Activated naive CD4-positive, alpha-beta T cell treated with anti-CD3 and anti-CD28 coated beads, Interleukin-2, amount 10 ng/mL, durations not matched to agents 7 days and 5 days (primary cell): ENCODE measurements around the gene GDI1.

Experiments
- CTCF ChIA-PET: fragments of 350-600 bp; sonication (Branson Sonifier 250); formaldehyde crosslinking; loops from one replicate; lab custom pipeline; 2021; ENCODE audit warnings: antibody characterized with exemption; lab: Charles Lee
- DNase-seq: peaks from one replicate; pipeline ENCODE4 v3.0.0-alpha.2; 2020
- H3K27ac Mint-ChIP-seq: one replicate; pipeline ENCODE4 v1.8.0; 2021; ENCODE audit warnings: mild to moderate bottlenecking, moderate library complexity, mixed read lengths
- H3K27me3 Mint-ChIP-seq: one replicate; pipeline ENCODE4 v1.8.0; 2021; ENCODE audit warnings: mild to moderate bottlenecking, mixed read lengths
- H3K36me3 Mint-ChIP-seq: one replicate; pipeline ENCODE4 v1.8.0; 2021; ENCODE audit warnings: mixed read lengths
- H3K4me1 Mint-ChIP-seq: one replicate; pipeline ENCODE4 v1.8.0; 2021; ENCODE audit warnings: mixed read lengths
- H3K4me3 Mint-ChIP-seq: one replicate; pipeline ENCODE4 v1.8.0; 2021; ENCODE audit warnings: mild to moderate bottlenecking, moderate library complexity, mixed read lengths
- H3K9me3 Mint-ChIP-seq: one replicate; pipeline ENCODE4 v1.8.0; 2021; ENCODE audit warnings: mixed read lengths

Gene GDI1

DNA sequence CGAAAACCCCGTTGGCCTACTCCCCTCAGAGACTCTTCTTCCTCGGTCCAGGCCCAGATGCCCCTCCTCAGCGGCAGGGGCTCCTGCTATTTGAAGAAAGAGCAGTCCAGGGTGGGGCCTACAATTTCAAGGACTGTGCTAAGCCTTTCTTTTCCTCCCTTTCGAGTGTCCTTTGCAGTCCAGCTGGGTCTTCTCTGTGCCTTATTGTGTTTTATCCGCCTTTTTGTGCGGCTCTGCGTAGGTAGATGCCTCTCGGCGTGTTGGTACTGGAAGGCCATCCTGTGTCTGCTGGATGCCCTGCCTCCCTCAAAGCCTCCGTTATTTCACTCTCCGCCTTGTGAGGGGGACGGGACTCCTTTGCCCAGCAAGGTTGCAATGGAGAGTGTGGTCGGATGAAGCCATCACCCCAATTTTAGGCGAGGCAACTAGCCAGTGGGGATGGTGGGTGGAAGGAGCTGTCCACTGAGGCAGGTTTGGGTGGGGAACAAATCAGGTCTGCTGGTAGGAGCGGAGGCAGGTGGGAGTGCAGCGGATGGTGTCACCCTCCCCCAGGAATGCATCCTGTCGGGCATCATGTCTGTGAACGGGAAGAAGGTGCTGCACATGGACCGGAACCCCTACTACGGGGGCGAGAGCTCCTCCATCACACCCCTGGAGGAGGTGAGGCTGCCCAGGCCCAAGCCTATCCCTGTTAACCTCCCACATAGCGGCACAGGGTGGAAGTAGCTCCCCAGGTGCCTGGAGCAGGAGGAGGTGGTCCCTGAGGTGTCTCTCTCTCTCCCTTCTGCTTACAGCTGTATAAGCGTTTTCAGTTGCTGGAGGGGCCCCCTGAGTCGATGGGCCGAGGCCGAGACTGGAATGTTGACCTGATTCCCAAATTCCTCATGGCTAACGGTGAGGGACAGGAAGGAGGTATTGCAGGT lies 1.3 kb downstream of the GDI1 start:
- no peaks in the 10 kb centered on the region for H3K9me3 Mint-ChIP-seq
- H3K36me3 Mint-ChIP-seq, result peaks cover 15% of the 10 kb centered on the region
- peaks cover 4% of the 10 kb centered on the region for H3K27me3 Mint-ChIP-seq
- no peak for DNase-seq
- CTCF ChIA-PET, result no interaction called here
- H3K4me3 Mint-ChIP-seq, result peak overlapping the region; percentile 79
- peak overlapping the region; percentile 73 for H3K27ac Mint-ChIP-seq
- peaks cover 33% of the 10 kb centered on the region for H3K4me1 Mint-ChIP-seq

DNA sequence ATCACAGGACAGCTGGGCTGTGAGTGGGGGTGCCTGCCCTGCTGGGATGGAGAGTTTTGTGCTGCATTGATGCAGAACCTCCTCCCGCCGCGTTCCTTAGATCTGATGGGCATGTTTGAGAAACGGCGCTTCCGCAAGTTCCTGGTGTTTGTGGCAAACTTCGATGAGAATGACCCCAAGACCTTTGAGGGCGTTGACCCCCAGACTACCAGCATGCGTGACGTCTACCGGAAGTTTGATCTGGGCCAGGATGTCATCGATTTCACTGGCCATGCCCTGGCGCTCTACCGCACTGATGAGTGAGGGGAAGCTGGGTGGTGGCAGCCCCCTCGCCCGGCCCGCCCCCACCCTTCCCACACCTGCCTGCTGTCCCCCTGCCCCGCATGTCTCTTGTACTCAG lies 2.9 kb downstream of the GDI1 start:
- Mint-ChIP-seq H3K4me3 (no peak overlapping the region), H3K27me3 (peaks cover 4% of the 10 kb centered on the region), H3K4me1 (peaks cover 39% of the 10 kb centered on the region), H3K9me3 (no peaks in the 10 kb centered on the region), H3K27ac (no peak overlapping the region), H3K36me3 (peaks cover 14% of the 10 kb centered on the region)
- CTCF ChIA-PET, result no interaction called here
- no peak for DNase-seq

DNA sequence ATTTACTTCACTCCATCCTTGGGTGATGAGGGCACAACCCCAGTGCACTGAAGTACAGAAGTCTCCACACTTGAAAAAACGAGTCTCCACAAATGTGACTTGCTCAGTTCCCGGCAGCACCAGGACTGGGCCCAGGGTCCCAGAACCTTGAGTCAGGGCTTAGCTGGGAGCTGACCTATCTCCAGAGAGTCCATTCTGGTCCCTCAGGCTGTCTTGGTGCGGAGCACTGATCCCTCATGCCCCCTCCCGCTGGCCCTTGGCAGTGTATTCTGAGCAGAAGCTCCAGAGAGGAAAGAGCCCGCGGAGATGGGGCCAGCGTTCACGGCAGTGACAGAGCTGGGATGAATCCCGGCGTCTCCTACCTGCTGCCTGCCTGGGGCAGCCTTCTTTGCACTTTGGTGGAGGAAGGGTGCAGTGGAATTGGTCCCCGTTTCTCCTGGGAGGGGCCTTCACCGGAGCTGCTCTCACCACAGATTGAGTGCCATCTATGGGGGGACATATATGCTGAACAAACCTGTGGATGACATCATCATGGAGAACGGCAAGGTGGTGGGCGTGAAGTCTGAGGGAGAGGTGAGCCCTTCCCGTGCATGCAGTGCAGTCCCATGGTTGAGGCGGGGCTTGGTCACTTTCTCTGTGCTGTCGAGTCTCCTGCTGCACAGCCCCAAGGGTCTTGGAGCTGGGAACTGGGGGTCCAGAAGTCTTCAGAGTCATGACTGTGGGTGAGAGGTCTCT lies 3.8 kb downstream of the GDI1 start:
- Mint-ChIP-seq H3K27ac (no peak overlapping the region), H3K27me3 (peaks cover 4% of the 10 kb centered on the region), H3K9me3 (no peaks in the 10 kb centered on the region), H3K36me3 (peaks cover 14% of the 10 kb centered on the region), H3K4me1 (peaks cover 42% of the 10 kb centered on the region), H3K4me3 (no peak overlapping the region)
- CTCF ChIA-PET, result no interaction called here
- no peak for DNase-seq

DNA sequence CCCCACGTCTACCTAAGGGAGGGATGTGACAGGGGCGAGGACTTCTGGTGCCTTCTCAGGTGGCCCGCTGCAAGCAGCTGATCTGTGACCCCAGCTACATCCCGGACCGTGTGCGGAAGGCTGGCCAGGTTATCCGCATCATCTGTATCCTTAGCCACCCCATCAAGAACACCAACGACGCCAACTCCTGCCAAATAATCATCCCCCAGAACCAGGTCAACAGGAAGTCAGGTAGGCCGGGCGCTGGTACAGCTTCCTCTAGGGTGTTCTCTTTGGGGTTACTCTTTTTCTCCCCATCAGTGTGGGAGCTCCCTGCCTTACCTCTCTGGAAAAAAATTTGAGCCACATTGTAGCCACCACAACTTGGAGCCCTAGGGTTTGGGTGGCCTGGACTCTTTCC lies 4.6 kb downstream of the GDI1 start:
- CTCF ChIA-PET, result no interaction called here

DNA sequence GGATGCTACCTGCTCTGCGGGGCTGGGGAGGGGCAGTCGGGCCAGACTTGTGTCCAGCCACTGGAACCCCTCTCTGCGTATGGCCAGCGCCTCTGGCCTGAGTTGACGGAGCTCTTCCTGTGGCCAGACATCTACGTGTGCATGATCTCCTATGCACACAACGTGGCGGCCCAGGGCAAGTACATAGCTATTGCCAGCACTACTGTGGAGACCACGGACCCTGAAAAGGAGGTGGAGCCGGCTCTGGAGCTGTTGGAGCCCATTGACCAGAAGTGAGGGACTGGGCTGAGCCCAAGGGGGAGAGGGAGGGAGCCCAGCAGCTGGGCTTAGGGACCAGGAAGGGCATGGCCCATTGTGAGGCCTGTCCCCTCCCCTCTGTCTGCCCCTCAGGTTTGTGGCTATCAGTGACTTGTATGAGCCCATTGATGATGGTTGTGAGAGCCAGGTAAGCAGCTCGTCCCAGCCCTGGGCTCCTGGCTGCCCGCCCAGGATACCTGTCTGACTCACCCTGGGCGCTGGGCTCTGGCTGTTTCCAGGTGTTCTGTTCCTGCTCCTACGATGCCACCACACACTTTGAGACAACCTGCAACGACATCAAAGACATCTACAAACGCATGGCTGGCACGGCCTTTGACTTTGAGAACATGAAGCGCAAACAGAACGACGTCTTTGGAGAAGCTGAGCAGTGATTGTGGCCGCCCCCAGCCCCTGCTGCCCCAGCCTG lies 5.2 kb downstream of the GDI1 start:
- Mint-ChIP-seq H3K4me1 (peaks cover 48% of the 10 kb centered on the region), H3K27ac (peak overlapping the region; percentile 60), H3K4me3 (no peak overlapping the region), H3K9me3 (no peaks in the 10 kb centered on the region), H3K27me3 (peaks cover 4% of the 10 kb centered on the region), H3K36me3 (peaks cover 14% of the 10 kb centered on the region)
- CTCF ChIA-PET, result no interaction called here
- no peak for DNase-seq

More for the DNA sequence above, 4.6 kb downstream of the GDI1 start:
- no peak overlapping the region for H3K4me3 Mint-ChIP-seq
- DNase-seq, result no peak
- peaks cover 11% of the 10 kb centered on the region for H3K36me3 Mint-ChIP-seq
- peaks cover 4% of the 10 kb centered on the region for H3K27me3 Mint-ChIP-seq
- peak overlapping the region; percentile 60 for H3K27ac Mint-ChIP-seq
- H3K9me3 Mint-ChIP-seq, result no peaks in the 10 kb centered on the region
- H3K4me1 Mint-ChIP-seq, result peaks cover 43% of the 10 kb centered on the region

DNA sequence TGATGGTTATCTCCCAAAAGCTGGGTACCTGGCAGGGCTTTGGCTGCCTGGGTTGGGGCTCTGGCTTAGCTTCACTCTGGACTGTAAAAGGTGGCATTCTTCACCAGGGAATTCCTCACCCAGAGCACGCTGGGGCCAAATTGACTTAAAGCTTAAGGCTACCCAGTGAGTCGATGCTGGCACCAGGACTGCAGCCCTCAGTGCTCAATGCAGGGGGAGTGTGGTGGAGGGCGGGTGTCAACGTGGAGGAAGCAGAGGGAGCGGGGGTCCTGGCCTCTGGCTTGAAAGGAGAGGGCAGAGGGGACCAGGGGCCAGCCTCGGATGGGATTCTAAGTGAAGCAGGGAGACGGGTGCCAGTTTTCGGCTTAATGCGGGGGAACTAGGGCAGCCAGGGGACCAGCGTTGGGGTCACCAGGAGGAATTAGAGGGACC lies 6.5 kb downstream of the GDI1 start:
- H3K4me1 Mint-ChIP-seq, result peaks cover 43% of the 10 kb centered on the region
- no peak for DNase-seq
- H3K36me3 Mint-ChIP-seq, result peaks cover 15% of the 10 kb centered on the region
- H3K27ac Mint-ChIP-seq, result peak overlapping the region; percentile 83
- H3K9me3 Mint-ChIP-seq, result no peaks in the 10 kb centered on the region
- CTCF ChIA-PET, result no interaction called here
- H3K4me3 Mint-ChIP-seq, result peak overlapping the region; percentile 68
- H3K27me3 Mint-ChIP-seq, result no peaks in the 10 kb centered on the region

DNA sequence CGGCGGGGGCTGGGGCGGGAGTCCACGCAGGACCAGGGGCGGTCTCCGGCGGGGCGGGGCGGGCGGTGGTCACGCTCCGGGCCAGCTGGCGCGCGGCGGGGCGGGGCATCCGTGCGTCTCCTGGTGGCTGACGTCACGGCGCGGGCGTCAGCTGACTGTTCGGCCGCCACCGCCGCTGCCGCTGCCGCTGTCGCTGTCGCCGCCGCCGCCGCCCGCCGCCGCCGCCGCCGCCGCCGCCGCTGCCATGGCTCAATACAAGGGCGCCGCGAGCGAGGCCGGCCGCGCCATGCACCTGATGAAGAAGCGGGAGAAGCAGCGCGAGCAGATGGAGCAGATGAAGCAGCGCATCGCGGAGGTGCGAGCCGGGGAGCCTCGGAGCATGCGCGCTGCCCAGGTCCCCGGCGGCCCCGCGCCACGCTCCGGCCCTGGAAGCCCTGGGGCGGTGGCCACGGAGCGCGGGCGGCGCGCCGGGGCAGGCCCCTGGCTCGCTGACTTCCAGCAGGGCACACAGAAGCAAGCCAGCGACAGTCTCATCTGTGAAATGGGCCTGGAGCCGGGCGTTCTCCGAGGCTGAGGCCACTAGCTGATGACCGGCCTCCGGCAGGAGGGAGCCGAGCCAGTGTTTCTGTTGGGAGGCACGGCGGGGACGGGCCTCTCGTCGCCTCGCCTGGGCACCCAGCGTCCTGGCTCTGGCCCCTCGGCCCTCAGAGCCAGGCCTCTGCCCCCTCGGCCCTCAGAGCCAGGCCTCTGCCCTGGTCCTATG lies 7.2 kb downstream of the GDI1 start, which contains the start of gene FAM50A:
FAM50A (plus strand) TSS at position 150 of the 763 bp plus-strand sequence; CDS start at position 245, 95 bp downstream.
- peak; percentile 81 for DNase-seq
- Mint-ChIP-seq H3K27me3 (no peaks in the 10 kb centered on the region), H3K4me3 (peak within 1 kb of the TSS; percentile 68), H3K9me3 (no peaks in the 10 kb centered on the region), H3K36me3 (peaks cover 16% of the 10 kb centered on the region), H3K4me1 (peaks cover 39% of the 10 kb centered on the region), H3K27ac (peak within 1 kb of the TSS; percentile 83)
- CTCF ChIA-PET, result no interaction called here

DNA sequence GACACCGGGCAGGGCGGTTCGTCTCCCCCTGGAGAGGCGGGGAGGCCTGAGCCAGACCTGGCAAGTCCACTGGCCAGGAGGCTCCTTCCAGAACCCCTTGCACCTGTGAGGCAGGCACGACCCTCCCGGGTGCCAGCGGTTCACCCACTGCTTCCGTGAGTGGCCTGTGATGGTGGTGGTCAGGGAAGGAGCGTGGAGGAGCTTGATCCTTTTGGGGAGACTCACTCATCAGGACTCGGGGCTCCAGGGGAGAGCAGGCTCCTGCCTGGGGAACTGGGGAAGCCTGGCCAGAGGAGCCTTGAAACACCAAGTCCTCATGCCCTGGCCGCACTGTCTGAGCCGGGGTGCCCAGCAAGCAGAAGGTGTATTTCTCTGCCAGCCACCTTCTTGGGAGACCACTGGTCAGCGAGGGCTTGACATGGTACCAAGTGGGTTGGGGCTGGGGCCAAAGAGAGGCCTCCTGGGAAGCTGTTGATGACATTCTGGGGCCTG lies 7.8 kb downstream of the GDI1 start:
- DNase-seq, result no peak
- Mint-ChIP-seq H3K4me1 (peaks cover 39% of the 10 kb centered on the region), H3K27ac (peak overlapping the region; percentile 33), H3K36me3 (peaks cover 16% of the 10 kb centered on the region), H3K9me3 (no peaks in the 10 kb centered on the region), H3K4me3 (peak overlapping the region; percentile 45), H3K27me3 (no peaks in the 10 kb centered on the region)
- CTCF ChIA-PET, result no interaction called here

DNA sequence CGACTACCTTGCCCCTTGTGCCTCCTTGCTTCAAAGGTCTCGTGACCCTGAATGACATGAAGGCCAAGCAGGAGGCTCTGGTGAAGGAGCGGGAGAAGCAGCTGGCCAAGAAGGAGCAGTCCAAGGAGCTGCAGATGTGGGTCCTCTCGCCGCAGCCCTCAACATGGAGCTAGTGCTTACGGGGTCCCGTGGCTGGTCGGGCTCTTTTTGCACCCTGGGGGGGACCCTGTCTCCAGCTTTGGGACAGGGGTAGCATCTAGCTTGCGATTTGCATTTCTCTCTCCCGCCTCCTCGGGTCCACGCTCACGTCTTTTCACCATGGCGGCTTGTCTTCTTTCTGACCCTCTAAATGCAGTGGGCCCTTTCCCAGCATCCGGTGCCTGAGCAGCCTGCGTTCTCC lies 8.8 kb downstream of the GDI1 start:
- H3K4me1 Mint-ChIP-seq, result peaks cover 35% of the 10 kb centered on the region
- no peaks in the 10 kb centered on the region for H3K27me3 Mint-ChIP-seq
- no peaks in the 10 kb centered on the region for H3K9me3 Mint-ChIP-seq
- peaks cover 16% of the 10 kb centered on the region for H3K36me3 Mint-ChIP-seq
- peak overlapping the region; percentile 45 for H3K27ac Mint-ChIP-seq
- H3K4me3 Mint-ChIP-seq, result peak overlapping the region; percentile 40
- DNase-seq, result no peak
- CTCF ChIA-PET, result no interaction called here

DNA sequence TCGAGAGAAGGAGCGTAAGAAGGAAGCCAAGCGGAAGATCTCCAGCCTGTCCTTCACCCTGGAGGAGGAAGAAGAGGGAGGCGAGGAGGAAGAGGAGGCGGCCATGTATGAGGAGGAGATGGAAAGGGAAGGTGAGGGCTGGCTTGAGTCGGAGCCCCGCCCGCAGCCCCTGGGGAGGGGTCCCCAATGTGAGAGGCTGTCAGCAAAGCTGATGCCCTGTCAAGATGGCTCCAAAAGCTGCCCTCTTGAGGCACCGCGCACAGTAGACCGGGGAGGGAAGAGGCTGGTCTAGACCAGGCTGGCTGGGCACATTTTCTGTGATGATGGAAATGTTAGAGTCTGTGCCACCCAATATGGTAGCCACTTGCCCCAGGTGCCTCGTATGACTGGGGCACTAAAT lies 9.5 kb downstream of the GDI1 start:
- H3K27ac Mint-ChIP-seq, result no peak overlapping the region
- H3K4me3 Mint-ChIP-seq, result no peak overlapping the region
- peaks cover 15% of the 10 kb centered on the region for H3K36me3 Mint-ChIP-seq
- no peak for DNase-seq
- no peaks in the 10 kb centered on the region for H3K9me3 Mint-ChIP-seq
- H3K27me3 Mint-ChIP-seq, result no peaks in the 10 kb centered on the region
- H3K4me1 Mint-ChIP-seq, result peaks cover 30% of the 10 kb centered on the region
- CTCF ChIA-PET, result no interaction called here

DNA sequence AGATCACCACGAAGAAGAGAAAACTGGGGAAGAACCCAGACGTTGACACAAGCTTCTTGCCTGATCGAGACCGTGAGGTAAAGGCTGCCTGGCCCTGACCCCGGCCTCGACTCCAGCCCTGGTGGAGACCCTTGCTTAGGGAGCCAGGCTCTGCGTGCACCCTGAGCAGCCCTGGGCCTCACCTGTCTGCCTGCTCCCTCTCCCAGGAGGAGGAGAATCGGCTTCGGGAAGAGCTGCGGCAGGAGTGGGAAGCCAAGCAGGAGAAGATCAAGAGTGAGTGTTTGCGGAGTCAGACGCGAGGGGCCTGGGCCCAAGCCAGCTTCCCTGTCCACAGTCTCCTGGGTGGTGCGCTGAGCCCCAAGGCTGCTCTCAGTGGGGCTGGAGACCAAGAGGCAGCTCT lies 11.5 kb downstream of the GDI1 start:
- Mint-ChIP-seq H3K27ac (no peak overlapping the region), H3K4me1 (peaks cover 19% of the 10 kb centered on the region), H3K36me3 (peaks cover 16% of the 10 kb centered on the region), H3K9me3 (no peaks in the 10 kb centered on the region), H3K27me3 (no peaks in the 10 kb centered on the region), H3K4me3 (no peak overlapping the region)
- DNase-seq, result no peak
- CTCF ChIA-PET, result no interaction called here

DNA sequence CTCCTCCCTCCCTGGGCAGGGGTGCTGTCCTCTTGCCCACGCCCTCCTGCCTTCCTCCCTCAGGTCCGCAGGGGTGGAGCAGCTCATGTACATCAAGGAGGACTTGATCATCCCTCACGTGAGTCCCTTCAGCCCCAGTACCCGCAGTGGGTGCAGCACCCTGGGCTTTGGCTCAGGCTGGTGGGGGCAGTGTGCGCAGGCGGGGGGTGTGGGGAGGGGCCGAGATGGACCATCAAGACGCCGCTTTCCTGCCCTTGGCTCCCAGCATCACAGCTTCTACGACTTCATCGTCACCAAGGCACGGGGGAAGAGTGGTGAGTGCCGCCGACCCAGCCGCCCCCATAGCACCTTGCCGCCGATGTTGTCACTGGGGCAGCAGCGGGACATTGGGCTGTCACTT lies 12.7 kb downstream of the GDI1 start:
- Mint-ChIP-seq H3K9me3 (no peaks in the 10 kb centered on the region), H3K27ac (no peak overlapping the region), H3K36me3 (peaks cover 18% of the 10 kb centered on the region), H3K4me3 (no peak overlapping the region), H3K4me1 (peaks cover 18% of the 10 kb centered on the region), H3K27me3 (no peaks in the 10 kb centered on the region)
- no peak for DNase-seq
- CTCF ChIA-PET, result no interaction called here

DNA sequence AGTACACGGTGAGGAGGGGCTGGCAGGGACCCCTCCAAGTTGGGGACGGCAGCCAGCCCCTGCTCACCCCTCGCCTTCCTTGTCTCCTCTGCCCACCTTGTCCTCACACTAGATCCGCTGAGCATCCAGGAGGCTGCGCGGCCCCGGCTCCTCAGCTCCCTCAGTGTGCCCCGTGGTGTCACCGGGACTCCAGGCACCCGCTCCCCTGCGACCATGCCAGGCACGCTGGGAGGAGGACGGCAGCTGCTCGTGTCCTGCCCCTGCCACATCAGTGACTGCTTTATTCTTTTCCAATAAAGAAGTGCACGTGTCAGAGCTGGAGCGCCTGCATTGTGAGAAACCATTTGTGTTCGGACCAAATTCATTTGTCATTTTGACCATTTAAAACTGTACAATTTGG lies 13.4 kb downstream of the GDI1 start:
- CTCF ChIA-PET, result no interaction called here
- H3K36me3 Mint-ChIP-seq, result peaks cover 19% of the 10 kb centered on the region
- H3K9me3 Mint-ChIP-seq, result no peaks in the 10 kb centered on the region
- H3K27me3 Mint-ChIP-seq, result no peaks in the 10 kb centered on the region
- peaks cover 13% of the 10 kb centered on the region for H3K4me1 Mint-ChIP-seq
- DNase-seq, result no peak
- no peak overlapping the region for H3K27ac Mint-ChIP-seq
- H3K4me3 Mint-ChIP-seq, result no peak overlapping the region
